Measurements from ENCODE around the gene ZNF69. TPM values are rescaled to one million over a fixed set of nuclear protein-coding genes. Genes with fewer than 3 reads are reported as not detected.
A peak's percentile ranks its signal among the peaks of the same experiment; 100 is the strongest.
"Not testable (repeated sequence)": the region's sequence is repeated elsewhere in the genome, so short reads cannot be mapped to it uniquely, and the experiment has no call there.

ZNF69 gene
- total RNA-seq, 1 experiment from 2014 or later = 28.7 TPM

GRCh38 chr19:11887234-11887610 lies 360 bp upstream of the ZNF69 start:
- peaks cover 15% of the 10 kb centered on the region for H3K36me3 Mint-ChIP-seq
- H3K27ac Mint-ChIP-seq = peak overlapping the region; percentile 99
- DNase-seq (ENCODE audit: low spot score) = peak; percentile 33
- peak; percentile 49 for ATAC-seq
- peaks cover 4% of the 10 kb centered on the region for H3K9me3 Mint-ChIP-seq
- peak; percentile 80 for TF ChIP-seq PRDM15 (CRISPR knock-in tag; IDR thresholded peaks at IDR 0.05)
- TF ChIP-seq MYBL2 (CRISPR knock-in tag; IDR thresholded peaks at IDR 0.05) = no peak
- CTCF ChIA-PET = interaction anchor here (0.6 to 2.2 kb wide), 13 partner anchors 8 to 253 kb away, joined by 3 to 20 read pairs (median 6); partner anchors contain the start of genes ZNF20, ZNF491 and ZNF763
- H3K27me3 Mint-ChIP-seq (ENCODE audit: low read depth) = no peaks in the 10 kb centered on the region; the same call in 1 of the 2 replicates
- POLR2A ChIA-PET = interaction anchor here (0.9 to 1.9 kb wide), 4 partner anchors 39 to 253 kb away, joined by 3 to 7 read pairs (median 4); partner anchors contain the start of genes ZNF20 and ZNF439
- peaks cover 43% of the 10 kb centered on the region for H3K4me1 Mint-ChIP-seq
- peak overlapping the region; percentile 86 for H3K4me3 Mint-ChIP-seq

DNA sequence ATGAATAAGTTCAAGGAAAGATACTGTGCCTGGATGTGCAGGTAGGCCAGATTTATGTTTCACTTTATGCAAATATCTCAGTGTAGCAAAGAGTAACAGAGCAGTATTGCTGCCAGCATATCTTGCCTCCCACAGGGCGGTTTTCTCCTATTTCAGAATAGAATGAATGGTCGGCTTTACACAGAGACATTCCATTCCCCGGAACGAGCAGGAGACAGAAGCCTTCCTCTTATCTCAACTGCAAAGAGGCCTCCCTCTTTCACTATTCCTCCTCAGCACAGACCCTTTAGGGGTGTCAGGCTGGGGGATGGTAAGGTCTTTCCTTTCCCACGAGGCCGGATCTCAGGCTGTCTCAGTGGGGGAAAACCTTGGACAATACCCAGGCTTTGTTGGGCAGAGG lies 2.3 kb downstream of the ZNF69 start:
- Mint-ChIP-seq H3K36me3 (peaks cover 41% of the 10 kb centered on the region), H3K4me1 (peaks cover 43% of the 10 kb centered on the region), H3K27ac (peak overlapping the region; percentile 57), H3K9me3 (peaks cover 21% of the 10 kb centered on the region), H3K4me3 (peak overlapping the region; percentile 86)
- CTCF ChIA-PET = interaction anchor here (1.0 kb wide), 1 partner anchor 170 kb away, joined by 3 read pairs; no protein-coding TSS in a partner anchor
- POLR2A ChIA-PET; ATAC-seq; H3K27me3 Mint-ChIP-seq (ENCODE audit: low read depth); DNase-seq (ENCODE audit: low spot score): not testable (repeated sequence)

DNA sequence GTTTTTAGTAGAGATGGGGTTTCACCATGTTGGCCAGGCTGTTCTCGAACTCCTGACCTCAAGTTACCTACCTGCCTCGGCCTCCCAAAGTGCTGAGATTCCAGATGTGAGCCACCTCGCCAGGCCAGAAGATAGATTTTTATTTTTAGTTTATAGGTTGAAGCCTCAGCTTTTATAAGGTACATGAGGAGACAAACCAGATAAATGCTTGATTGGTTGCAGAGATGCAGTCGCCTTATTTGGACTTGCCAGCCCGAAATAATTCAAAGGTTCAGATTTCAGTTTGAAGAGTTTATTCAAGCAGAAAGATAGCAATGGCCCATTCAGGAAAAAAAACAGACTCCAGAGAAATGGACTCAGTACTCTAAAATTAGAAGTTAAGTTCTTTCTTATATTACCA lies 3.1 kb downstream of the ZNF69 start:
- Mint-ChIP-seq H3K36me3 (peaks cover 49% of the 10 kb centered on the region), H3K4me1 (peaks cover 43% of the 10 kb centered on the region), H3K27me3 (ENCODE audit: low read depth) (no peaks in the 10 kb centered on the region; the same call in 1 of the 2 replicates), H3K9me3 (peaks cover 28% of the 10 kb centered on the region), H3K27ac (peak overlapping the region; percentile 57), H3K4me3 (peak overlapping the region; percentile 86; the same call in 1 of the 2 replicates)
- POLR2A ChIA-PET = no interaction called here
- ATAC-seq (no peak), DNase-seq (ENCODE audit: low spot score) (no peak)
- CTCF ChIA-PET = interaction anchor here (0.6 to 1.4 kb wide), 3 partner anchors 9 to 200 kb away, joined by 3 to 6 read pairs (median 3); partner anchors contain the start of gene ZNF700
- TF ChIP-seq E2F1 (CRISPR knock-in tag; IDR thresholded peaks at IDR 0.05) (no peak), ZBTB43 (CRISPR knock-in tag; IDR thresholded peaks at IDR 0.05) (no peak), SOX15 (CRISPR knock-in tag; IDR thresholded peaks at IDR 0.05) (no peak), FOXP1 (CRISPR knock-in tag; IDR thresholded peaks at IDR 0.05; ENCODE audit: borderline replicate concordance) (no peak), EMX1 (CRISPR knock-in tag; IDR thresholded peaks at IDR 0.05) (no peak), TCF7 (CRISPR knock-in tag; IDR thresholded peaks at IDR 0.05; ENCODE audit: low read depth) (no peak), OVOL2 (CRISPR knock-in tag; IDR thresholded peaks at IDR 0.05; ENCODE audit: borderline replicate concordance) (no peak), TP53 (CRISPR knock-in tag; IDR thresholded peaks at IDR 0.05) (no peak), AFF4 (CRISPR knock-in tag; IDR thresholded peaks at IDR 0.05; ENCODE audit: borderline replicate concordance) (no peak), NFYB (CRISPR knock-in tag; conservative IDR thresholded peaks at IDR 0.05; ENCODE audit: low read depth) (no peak), MYBL2 (CRISPR knock-in tag; IDR thresholded peaks at IDR 0.05) (no peak), NFE2L1 (CRISPR knock-in tag; IDR thresholded peaks at IDR 0.05) (no peak)
- TF ChIP-seq, protein P1, sequence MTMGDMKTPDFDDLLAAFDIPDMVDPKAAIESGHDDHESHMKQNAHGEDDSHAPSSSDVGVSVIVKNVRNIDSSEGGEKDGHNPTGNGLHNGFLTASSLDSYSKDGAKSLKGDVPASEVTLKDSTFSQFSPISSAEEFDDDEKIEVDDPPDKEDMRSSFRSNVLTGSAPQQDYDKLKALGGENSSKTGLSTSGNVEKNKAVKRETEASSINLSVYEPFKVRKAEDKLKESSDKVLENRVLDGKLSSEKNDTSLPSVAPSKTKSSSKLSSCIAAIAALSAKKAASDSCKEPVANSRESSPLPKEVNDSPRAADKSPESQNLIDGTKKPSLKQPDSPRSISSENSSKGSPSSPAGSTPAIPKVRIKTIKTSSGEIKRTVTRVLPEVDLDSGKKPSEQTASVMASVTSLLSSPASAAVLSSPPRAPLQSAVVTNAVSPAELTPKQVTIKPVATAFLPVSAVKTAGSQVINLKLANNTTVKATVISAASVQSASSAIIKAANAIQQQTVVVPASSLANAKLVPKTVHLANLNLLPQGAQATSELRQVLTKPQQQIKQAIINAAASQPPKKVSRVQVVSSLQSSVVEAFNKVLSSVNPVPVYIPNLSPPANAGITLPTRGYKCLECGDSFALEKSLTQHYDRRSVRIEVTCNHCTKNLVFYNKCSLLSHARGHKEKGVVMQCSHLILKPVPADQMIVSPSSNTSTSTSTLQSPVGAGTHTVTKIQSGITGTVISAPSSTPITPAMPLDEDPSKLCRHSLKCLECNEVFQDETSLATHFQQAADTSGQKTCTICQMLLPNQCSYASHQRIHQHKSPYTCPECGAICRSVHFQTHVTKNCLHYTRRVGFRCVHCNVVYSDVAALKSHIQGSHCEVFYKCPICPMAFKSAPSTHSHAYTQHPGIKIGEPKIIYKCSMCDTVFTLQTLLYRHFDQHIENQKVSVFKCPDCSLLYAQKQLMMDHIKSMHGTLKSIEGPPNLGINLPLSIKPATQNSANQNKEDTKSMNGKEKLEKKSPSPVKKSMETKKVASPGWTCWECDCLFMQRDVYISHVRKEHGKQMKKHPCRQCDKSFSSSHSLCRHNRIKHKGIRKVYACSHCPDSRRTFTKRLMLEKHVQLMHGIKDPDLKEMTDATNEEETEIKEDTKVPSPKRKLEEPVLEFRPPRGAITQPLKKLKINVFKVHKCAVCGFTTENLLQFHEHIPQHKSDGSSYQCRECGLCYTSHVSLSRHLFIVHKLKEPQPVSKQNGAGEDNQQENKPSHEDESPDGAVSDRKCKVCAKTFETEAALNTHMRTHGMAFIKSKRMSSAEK (CRISPR knock-in tag; IDR thresholded peaks at IDR 0.05; ENCODE audit: borderline replicate concordance) = no peak
- TF ChIP-seq, protein P2, sequence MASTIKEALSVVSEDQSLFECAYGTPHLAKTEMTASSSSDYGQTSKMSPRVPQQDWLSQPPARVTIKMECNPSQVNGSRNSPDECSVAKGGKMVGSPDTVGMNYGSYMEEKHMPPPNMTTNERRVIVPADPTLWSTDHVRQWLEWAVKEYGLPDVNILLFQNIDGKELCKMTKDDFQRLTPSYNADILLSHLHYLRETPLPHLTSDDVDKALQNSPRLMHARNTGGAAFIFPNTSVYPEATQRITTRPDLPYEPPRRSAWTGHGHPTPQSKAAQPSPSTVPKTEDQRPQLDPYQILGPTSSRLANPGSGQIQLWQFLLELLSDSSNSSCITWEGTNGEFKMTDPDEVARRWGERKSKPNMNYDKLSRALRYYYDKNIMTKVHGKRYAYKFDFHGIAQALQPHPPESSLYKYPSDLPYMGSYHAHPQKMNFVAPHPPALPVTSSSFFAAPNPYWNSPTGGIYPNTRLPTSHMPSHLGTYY (CRISPR knock-in tag; IDR thresholded peaks at IDR 0.05) = no peak

All from WTC11 (cell line).